ENCODE results near the gene TTLL6.

TTLL6 gene

GRCh38 chr17:48723423-48724250, 93.4 kb downstream of the TTLL6 start:
- intact Hi-C loops (cut with DNase I; ENCODE audit: low total_unique reads): loop anchor here (10.0 kb wide), 1 partner anchor 161 kb away; no protein-coding TSS in a partner anchor
- no peak overlapping the region for H3K4me3 ChIP-seq

GRCh38 chr17:48722915-48723422, 94.1 kb downstream of the TTLL6 start, which contains the start of gene PRAC2:
Gene PRAC2, plus strand, starts transcription at chr17:48723185. Its CDS starts 1,226 bp downstream, at chr17:48724411.
- no peaks in the 10 kb centered on the region for H3K9me3 ChIP-seq
- no peak for DNase-seq
- H3K36me3 ChIP-seq: no peaks in the 10 kb centered on the region
- H3K4me1 ChIP-seq: peaks cover 0 to 36% (median 23%) of the 10 kb centered on the region in 4 donors
- no peak for TF ChIP-seq CTCF (IDR thresholded peaks at IDR 0.05)
- H3K27ac ChIP-seq: no peak within 1 kb of the TSS
- no peak within 1 kb of the TSS for H3K4me3 ChIP-seq
- peaks cover 13 to 100% of the 10 kb centered on the region in 2 donors for H3K27me3 ChIP-seq
- intact Hi-C loops (cut with DNase I; ENCODE audit: low total_unique reads): loop anchor here (10.0 kb wide), 1 partner anchor 162 kb away; no protein-coding TSS in a partner anchor

More at GRCh38 chr17:48723423-48724250, 93.4 kb downstream of the TTLL6 start:
- no peak for DNase-seq
- Histone ChIP-seq H3K27ac (no peak overlapping the region), H3K36me3 (no peaks in the 10 kb centered on the region), H3K4me1 (peaks cover 0 to 40% (median 26%) of the 10 kb centered on the region in 4 donors), H3K9me3 (no peaks in the 10 kb centered on the region), H3K27me3 (peaks cover 13 to 100% of the 10 kb centered on the region in 2 donors)
- no peak for TF ChIP-seq CTCF (IDR thresholded peaks at IDR 0.05)

GRCh38 chr17:48722201-48722907, 94.7 kb downstream of the TTLL6 start, which contains the start of gene PRAC1:
Gene PRAC1, minus strand, starts transcription at chr17:48722518. Its CDS starts 126 bp downstream, at chr17:48722392.
- no peak for DNase-seq
- Histone ChIP-seq H3K4me1 (peaks cover 0 to 36% (median 23%) of the 10 kb centered on the region in 4 donors), H3K27me3 (peaks cover 13 to 100% of the 10 kb centered on the region in 2 donors), H3K27ac (no peak within 1 kb of the TSS), H3K36me3 (no peaks in the 10 kb centered on the region), H3K9me3 (no peaks in the 10 kb centered on the region), H3K4me3 (no peak within 1 kb of the TSS)
- TF ChIP-seq CTCF (IDR thresholded peaks at IDR 0.05): no peak
- intact Hi-C loops (cut with DNase I; ENCODE audit: low total_unique reads): loop anchor here (10.0 kb wide), 1 partner anchor 162 kb away; no protein-coding TSS in a partner anchor

GRCh38 chr17:48721009-48721402, 96.0 kb downstream of the TTLL6 start:
- no peak for DNase-seq
- intact Hi-C loops (cut with DNase I; ENCODE audit: low total_unique reads): loop anchor here (10.0 kb wide), 1 partner anchor 164 kb away; no protein-coding TSS in a partner anchor

More at GRCh38 chr17:48721009-48721402, 96.0 kb downstream of the TTLL6 start:
- H3K9me3 ChIP-seq: no peaks in the 10 kb centered on the region
- peaks cover 11 to 100% of the 10 kb centered on the region in 2 donors for H3K27me3 ChIP-seq
- no peak overlapping the region for H3K4me3 ChIP-seq
- no peaks in the 10 kb centered on the region for H3K36me3 ChIP-seq
- no peak for TF ChIP-seq CTCF (IDR thresholded peaks at IDR 0.05)
- H3K4me1 ChIP-seq: peaks cover 0 to 36% (median 23%) of the 10 kb centered on the region in 4 donors
- no peak overlapping the region for H3K27ac ChIP-seq
